Measurements from ENCODE around the gene PYCARD. TPM values are rescaled to one million over a fixed set of nuclear protein-coding genes. Genes with fewer than 3 reads are reported as not detected.
"Not testable (repeated sequence)": the region's sequence is repeated elsewhere in the genome, so short reads cannot be mapped to it uniquely, and the experiment has no call there.

The PYCARD gene
- polyA plus RNA-seq, 3 donors: 10.3 to 13.1 (median 12.4) TPM

DNA sequence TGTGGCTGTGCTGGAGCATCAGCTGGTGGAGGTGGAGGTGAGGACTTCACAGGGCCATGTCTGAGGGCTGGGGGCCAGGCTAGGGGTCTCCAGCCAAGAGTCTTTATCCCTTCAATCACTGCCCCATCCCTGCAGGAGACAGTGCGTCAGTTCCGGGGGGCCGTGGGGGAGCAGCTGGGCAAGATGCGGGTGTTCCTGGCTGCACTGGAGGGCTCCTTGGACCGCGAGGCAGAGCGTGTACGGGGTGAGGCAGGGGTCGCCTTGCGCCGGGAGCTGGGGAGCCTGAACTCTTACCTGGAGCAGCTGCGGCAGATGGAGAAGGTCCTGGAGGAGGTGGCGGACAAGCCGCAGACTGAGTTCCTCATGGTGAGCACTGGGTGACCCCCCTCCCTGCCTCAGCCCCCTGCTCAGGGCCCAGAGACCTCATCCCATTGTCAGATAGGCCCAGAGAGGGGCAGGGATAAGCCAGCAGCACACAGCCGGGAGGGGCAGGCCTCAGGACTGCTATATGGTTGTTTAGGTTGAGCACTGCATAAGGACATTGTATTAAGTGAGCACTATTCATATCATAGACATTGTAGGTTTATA, 16.7 kb upstream of the PYCARD start:
- no peak for DNase-seq

GRCh38 chr16:31217136-31217530, 14.6 kb upstream of the PYCARD start:
- no peak for DNase-seq

DNA sequence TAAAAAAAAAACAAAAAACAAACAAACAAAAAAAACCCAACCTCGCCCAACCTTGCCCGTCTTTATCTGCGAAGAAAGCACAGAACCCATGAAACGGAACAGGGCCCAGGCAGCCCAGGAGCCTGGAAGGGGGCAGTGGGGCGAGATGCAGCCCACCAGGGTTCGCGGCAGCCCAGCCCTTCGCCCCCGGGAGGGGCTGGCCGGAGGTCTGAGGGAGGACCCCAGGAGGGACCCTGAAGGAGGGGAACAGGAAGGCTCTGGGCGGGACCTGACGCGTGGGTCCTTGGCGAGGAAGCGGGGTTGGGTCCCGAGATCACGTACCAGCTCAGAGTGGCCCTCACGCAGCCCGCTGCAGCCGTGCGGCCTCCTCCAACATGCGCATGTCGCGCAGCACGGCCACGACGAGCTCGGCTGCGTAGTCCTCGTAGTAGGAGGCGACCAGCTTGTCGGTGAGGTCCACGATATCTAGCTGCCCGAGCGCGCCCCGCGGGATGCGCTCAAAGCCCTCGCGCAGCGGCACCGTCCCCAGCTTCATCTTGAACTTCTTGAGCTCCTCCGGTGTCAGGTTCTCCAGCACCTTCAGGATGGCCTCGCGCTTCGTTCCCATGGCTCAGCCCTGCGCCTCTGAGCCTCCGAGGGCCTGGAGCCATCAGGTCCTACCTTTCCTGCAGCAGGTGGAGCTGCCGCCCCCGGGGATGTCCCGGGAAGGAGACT, 14.0 kb upstream of the PYCARD start, which contains the start of gene PYDC1:
Gene PYDC1 (minus strand): TSS at position 714 of the 714 bp plus-strand sequence. CDS start 107 bp downstream, at position 607.
- DNase-seq: no peak

GRCh38 chr16:31215287-31216162, 13.0 kb upstream of the PYCARD start:
- DNase-seq: no peak

GRCh38 chr16:31214708-31215286, 12.2 kb upstream of the PYCARD start:
- DNase-seq: no peak

DNA sequence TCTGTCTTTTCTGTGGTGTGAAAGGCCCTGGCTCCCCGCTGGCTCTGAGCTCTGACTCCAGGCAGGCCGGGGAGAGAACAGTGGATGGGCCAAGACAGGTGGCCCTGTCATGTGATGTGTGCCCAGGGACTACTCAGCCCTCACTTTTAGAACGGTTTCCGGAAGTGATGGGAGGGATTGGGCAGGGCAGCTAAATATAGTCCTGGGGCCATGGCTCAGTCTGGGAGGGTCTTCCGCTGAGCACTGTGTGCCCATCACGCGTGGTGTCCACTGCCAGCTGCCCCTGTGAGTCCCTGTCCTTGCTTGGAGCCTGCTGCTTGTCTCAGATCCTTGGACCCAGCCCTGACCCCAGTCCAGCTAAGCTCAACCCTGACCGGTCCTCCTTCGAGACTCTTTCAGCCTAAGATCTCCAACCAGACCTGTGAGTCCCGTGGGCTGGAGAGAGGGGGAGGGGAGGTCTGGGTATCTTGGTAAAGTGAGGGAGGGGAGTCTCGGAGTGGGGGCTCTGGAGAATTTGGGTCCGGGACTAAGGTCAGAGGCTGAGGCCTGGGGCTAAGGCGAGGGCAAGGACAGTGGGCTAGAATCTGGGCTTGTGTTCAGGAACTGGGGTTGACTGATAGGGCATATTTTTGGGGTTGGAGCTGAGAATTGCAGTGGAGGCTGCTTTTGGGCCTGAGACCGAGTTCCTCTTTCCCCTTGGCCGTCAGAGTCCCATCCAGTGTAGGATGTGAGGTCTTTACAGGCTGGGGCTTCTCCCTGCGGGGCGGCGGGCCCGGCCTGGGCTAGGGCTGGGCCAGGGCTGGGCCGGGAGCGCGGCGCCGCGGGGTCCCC, 11.5 kb upstream of the PYCARD start, which contains the start of gene TRIM72:
Gene TRIM72 (plus strand): TSS at position 243 of the 831 bp plus-strand sequence. CDS start 620 bp downstream, outside the sequence.
- DNase-seq: no peak

DNA sequence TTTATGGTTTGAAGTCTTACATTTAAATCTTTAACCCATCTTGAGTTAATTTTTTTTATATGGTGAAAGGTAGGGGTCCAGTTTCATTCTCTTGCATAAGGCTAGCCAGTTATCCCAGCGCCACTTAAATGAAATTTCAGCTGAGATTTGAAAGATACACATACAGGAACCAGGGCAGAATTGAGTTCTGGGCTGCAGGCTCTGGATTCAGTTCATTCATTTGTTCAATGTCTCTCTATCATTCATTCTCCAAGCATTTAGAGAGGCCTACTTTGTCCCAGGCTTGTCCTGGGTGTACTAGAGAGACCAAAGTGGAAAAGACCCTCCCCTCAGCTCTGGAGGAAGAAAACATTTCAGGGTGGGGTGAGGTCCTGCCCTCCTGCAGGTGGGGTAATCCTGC, 10.8 kb upstream of the PYCARD start:
- DNase-seq: no peak

- DNase-seq: no peak
Observed at GRCh38 chr16:31206776-31207175, 4.2 kb upstream of the PYCARD start.

- no peak for DNase-seq
Observed at GRCh38 chr16:31204871-31205666, 2.5 kb upstream of the PYCARD start.

DNA sequence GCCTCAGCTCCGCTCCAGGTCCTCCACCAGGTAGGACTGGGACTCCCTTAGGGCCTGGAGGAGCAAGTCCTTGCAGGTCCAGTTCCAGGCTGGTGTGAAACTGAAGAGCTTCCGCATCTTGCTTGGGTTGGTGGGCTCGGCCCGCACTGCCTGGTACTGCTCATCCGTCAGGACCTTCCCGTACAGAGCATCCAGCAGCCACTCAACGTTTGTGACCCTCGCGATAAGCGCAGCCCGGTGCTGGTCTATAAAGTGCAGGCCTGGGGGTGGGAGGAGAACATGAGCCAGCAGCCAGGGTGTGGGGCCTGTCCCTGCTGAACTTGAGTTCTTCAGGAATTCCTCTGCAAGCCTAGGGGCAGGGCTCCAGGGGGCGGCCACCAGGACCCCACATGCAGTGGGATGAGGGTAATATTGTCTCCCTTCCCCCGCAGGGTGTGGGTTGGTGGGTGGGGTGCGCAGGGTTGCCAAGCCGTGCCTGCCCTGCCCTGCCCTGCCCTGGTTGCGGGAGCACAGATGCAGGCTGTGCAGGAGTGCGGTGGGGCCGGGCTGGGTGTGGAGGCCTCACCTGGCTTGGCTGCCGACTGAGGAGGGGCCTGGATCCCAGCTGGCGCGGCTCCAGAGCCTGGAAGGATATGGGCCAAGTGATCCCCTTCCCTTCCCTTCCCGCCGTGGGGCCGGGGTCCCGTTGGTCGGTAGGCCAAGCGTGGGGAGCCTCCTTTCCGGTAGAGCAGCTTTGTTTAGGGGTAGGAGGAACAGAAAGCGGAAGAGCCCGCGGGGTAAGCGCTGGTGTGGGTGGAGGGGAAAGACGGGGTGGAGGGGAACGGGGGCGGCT, 762 bp downstream of the PYCARD start:
- no peak for DNase-seq

- no peak for DNase-seq
Observed at GRCh38 chr16:31200821-31201568, 1.6 kb downstream of the PYCARD start.

DNA sequence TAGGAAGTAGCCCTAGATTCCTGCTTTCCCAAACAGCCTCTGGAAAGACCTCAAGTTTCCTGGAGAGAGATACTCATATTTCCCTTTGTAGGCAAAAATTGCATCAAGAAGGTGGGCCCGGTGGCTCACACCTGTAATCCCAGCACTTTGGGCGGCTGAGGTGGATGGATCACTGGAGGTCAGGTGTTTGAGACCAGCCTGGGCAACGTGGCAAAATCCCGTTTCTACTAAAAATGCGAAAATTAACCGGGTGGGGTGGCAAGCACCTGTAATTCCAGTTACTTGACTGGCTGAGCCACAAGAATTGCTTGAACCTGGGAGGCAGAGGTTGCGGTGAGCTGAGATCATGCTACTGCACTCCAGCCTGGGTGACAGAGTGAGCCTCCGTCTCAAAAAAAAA, 2.4 kb downstream of the PYCARD start:
- DNase-seq: not testable (repeated sequence)

DNA sequence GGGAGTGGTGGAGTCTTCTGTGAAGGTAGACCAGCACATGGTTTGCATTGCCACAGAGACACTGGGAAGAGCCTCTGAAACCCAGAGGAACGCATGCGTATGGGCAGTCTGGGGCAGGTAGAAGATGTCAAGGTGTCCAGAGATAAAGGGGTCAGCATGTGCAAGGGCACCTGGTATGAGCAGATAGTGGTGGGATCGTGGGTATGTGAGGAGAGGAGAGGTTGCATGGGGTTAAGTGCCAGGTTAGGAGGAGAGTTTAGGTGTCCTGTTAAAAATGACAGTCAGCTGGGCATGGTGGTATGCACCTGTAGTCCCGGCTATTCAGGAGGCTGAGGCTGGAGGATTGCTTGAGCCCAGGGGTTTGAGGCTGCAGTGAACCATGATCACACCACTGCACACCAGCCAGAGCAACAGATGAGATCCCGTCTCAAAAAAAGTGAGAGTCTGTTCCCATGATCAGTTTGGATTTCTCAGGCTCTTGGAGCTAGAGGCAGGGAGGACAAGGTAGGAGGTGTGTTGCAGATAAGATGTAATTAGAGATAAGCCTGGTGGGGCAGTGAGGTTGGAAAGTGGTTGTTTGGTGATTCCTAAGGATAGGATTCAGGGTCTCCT, 3.0 kb downstream of the PYCARD start:
- DNase-seq: no peak

DNA sequence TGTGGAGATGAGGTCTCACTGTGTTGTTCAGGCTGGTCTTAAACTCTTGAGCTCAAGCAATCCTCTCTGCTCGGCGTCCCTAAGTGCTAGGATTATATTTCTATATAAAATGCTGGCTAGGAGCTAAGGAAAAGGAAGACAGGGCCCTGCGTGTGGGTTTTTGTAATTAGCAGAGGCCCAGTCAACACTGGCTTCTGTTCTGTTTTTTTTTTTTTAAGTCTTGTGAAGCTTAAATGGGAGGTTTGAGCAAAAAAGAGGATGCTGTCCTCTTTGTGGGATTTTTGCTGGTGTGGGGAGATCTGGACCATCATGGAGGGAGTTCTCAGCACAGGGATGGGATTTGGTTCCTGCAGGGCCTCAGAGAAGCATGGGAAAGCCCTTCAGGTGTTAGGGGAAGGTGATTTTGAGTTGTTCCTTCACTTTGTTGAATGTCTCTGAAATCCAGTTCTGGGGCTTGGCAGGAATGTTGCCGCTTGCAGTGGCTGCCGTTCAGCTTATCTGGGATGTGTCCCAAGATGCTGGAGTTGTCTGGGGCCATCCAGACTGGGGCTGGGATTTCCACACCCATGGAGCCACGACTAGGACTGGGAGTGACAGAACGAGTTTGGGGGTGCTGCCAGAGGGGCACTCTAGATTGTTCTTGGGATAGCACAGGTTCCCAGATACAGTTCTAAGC, 4.2 kb downstream of the PYCARD start:
- no peak for DNase-seq

GRCh38 chr16:31196324-31197088, 6.1 kb downstream of the PYCARD start:
- DNase-seq: no peak

- not testable (repeated sequence) for DNase-seq
Observed at GRCh38 chr16:31195861-31196260, 6.7 kb downstream of the PYCARD start.

DNA sequence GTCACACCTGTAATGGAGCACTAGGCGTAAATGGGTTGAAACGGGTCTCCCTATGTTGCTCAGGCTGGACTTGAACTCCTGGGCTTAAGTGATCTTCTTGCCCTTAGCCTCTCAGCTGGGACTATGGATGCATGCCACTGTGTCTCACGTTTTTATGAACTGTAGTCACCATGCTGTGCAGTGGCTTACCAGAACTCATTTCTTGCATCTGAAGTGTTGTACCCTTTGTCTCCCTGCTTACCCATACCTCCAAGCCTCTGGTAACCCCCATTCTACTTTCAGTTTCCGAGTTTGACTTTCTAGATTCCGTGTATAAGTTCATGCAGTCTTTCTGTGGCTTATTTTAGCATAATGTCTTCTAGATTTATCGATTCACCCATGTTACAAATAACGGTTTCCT, 7.7 kb downstream of the PYCARD start:
- no peak for DNase-seq
